BJ (cell line): Measurements from ENCODE around the gene GRIN3B. TPM values are rescaled to one million over a fixed set of nuclear protein-coding genes. Genes with fewer than 3 reads are reported as not detected.

Experiments
- CTCF ChIA-PET: fragments of 350-600 bp; formaldehyde crosslinking; extraction: SDS; loops from one replicate; lab custom pipeline; 2021; ENCODE audit warnings: antibody characterized with exemption, inconsistent platforms; lab: Yijun Ruan, JAX
- POLR2A ChIA-PET: fragments of 300-600 bp; sonication (Branson Sonifier 250); formaldehyde crosslinking; extraction: SDS; loops from one replicate; lab custom pipeline; 2021; ENCODE audit warnings: antibody characterized with exemption; lab: Charles Lee
- DNase-seq: peaks from one replicate; pipeline ENCODE4 v3.0.0-alpha.2; 2011; ENCODE audit warnings: low read depth
- H3K27me3 ChIP-seq: 2 replicates; pipeline ENCODE4 v1.6.0; 2011; ENCODE audit warnings: low read length; ENCODE audit not compliant: control insufficient read depth, insufficient read depth
- H3K36me3 ChIP-seq: 2 replicates; pipeline ENCODE4 v1.5.1; 2011; ENCODE audit warnings: low read length; ENCODE audit not compliant: control insufficient read depth, insufficient read depth
- H3K4me3 ChIP-seq: 2 replicates; pipeline ENCODE4 v1.5.1; 2011; ENCODE audit warnings: low read depth, mild to moderate bottlenecking, control low read depth, low read length
- CTCF ChIP-seq: IDR thresholded peaks from 2 replicates; pipeline ENCODE4 v1.5.1; 2011; ENCODE audit warnings: low read depth, mild to moderate bottlenecking, control low read depth, inconsistent platforms, low read length, moderate library complexity; ENCODE audit not compliant: insufficient read depth
- polyA plus RNA-seq: library from polyadenylated mRNA; depleted of rRNA; stranded (reverse); fragments of >200 nt; gene quantifications from 2 replicates; pipeline ENCODE4 v1.2.3, GENCODE V29; 2011

GRIN3B gene
- polyA plus RNA-seq, 1 experiment = 0.32 TPM

GRCh38 chr19:1053176-1054101 lies 53.2 kb downstream of the GRIN3B start:
- H3K4me3 ChIP-seq = no peak overlapping the region
- DNase-seq = no peak
- ChIA-PET POLR2A (interaction anchor here (0.5 kb wide), 1 partner anchor 41 kb away, joined by 3 read pairs; no protein-coding TSS in a partner anchor), CTCF (interaction anchor here (1.1 to 1.2 kb wide), 2 partner anchors 10 to 12 kb away, joined by 3 to 4 read pairs; no protein-coding TSS in a partner anchor)
- H3K27me3 ChIP-seq = no peaks in the 10 kb centered on the region
- no peaks in the 10 kb centered on the region for H3K36me3 ChIP-seq
- no peak for TF ChIP-seq CTCF

GRCh38 chr19:1054102-1055027 lies 54.1 kb downstream of the GRIN3B start:
- TF ChIP-seq CTCF = no peak
- ChIA-PET POLR2A (no interaction called here), CTCF (interaction anchor here (1.1 to 1.2 kb wide), 2 partner anchors 11 kb away, joined by 3 to 4 read pairs; no protein-coding TSS in a partner anchor)
- no peaks in the 10 kb centered on the region for H3K36me3 ChIP-seq
- H3K27me3 ChIP-seq = no peaks in the 10 kb centered on the region
- no peak for DNase-seq
- no peak overlapping the region for H3K4me3 ChIP-seq

GRCh38 chr19:1055028-1055425 lies 54.8 kb downstream of the GRIN3B start:
- no peaks in the 10 kb centered on the region for H3K36me3 ChIP-seq
- no peak overlapping the region for H3K4me3 ChIP-seq
- DNase-seq = no peak
- CTCF ChIA-PET = no interaction called here
- TF ChIP-seq CTCF = no peak
- H3K27me3 ChIP-seq = no peaks in the 10 kb centered on the region
- POLR2A ChIA-PET = no interaction called here

GRCh38 chr19:1055886-1056620 lies 55.8 kb downstream of the GRIN3B start:
- Histone ChIP-seq H3K4me3 (no peak overlapping the region), H3K36me3 (no peaks in the 10 kb centered on the region), H3K27me3 (no peaks in the 10 kb centered on the region)
- TF ChIP-seq CTCF = no peak
- ChIA-PET CTCF (no interaction called here), POLR2A (no interaction called here)
- no peak for DNase-seq
